KOPT-K1 (cell line): Measurements from ENCODE around the gene PLEKHA8.

Experiments
- H3K27ac ChIP-seq: fragments of 200-600 bp; sonication (generic); 2 replicates; pipeline ENCODE4 v1.5.1; 2016; ENCODE audit warnings: antibody characterized with exemption, mild to moderate bottlenecking, low read depth, low read length; ENCODE audit not compliant: poor library complexity, severe bottlenecking
- H3K36me3 ChIP-seq: fragments of 200-600 bp; sonication (generic); 2 replicates; pipeline ENCODE4 v1.5.1; 2017; ENCODE audit warnings: antibody characterized with exemption, mild to moderate bottlenecking, low read length, moderate library complexity; ENCODE audit not compliant: insufficient read depth
- H3K9me3 ChIP-seq: fragments of 200-600 bp; sonication (generic); 2 replicates; pipeline ENCODE4 v1.5.1; 2017; ENCODE audit warnings: antibody characterized with exemption, low read length, mild to moderate bottlenecking; ENCODE audit not compliant: insufficient read depth, poor library complexity, severe bottlenecking

The PLEKHA8 gene

GRCh38 chr7:30177965-30178364, 149.8 kb downstream of the PLEKHA8 start:
- Histone ChIP-seq H3K36me3 (no peaks in the 10 kb centered on the region), H3K27ac (no peak overlapping the region), H3K9me3 (no peaks in the 10 kb centered on the region)

- no peaks in the 10 kb centered on the region for H3K36me3 ChIP-seq
- H3K9me3 ChIP-seq, result no peaks in the 10 kb centered on the region
- H3K27ac ChIP-seq, result no peak overlapping the region
These were observed 150.7 kb downstream of the PLEKHA8 start for GRCh38 chr7:30178748-30179436.
